Fibroblast of peridontal ligament (primary cell): ENCODE measurements around the gene RPS25.
A peak's percentile ranks its signal among the peaks of the same experiment; 100 is the strongest.
"Not testable (repeated sequence)": the region's sequence is repeated elsewhere in the genome, so short reads cannot be mapped to it uniquely, and the experiment has no call there.

Experiments
- DNase-seq: peaks from one replicate; pipeline ENCODE4 v3.0.0-alpha.2; 2010; ENCODE audit errors: extremely low read depth

Gene RPS25

GRCh38 chr11:119016216-119017009 is 1.7 kb downstream of the RPS25 start:
- no peak for DNase-seq

GRCh38 chr11:119015054-119015611 is 3.0 kb downstream of the RPS25 start:
- no peak for DNase-seq

GRCh38 chr11:119014209-119014924 is 3.8 kb downstream of the RPS25 start:
- DNase-seq = no peak

- no peak for DNase-seq
Observed at GRCh38 chr11:119012629-119013170, 5.4 kb downstream of the RPS25 start.

- DNase-seq = no peak
Observed at GRCh38 chr11:119011476-119012053, 6.6 kb downstream of the RPS25 start.

- DNase-seq = no peak
Observed at GRCh38 chr11:119006656-119007055, 11.5 kb downstream of the RPS25 start.

- DNase-seq = no peak
Observed at GRCh38 chr11:119000906-119001305, 17.2 kb downstream of the RPS25 start.

- DNase-seq = peak; percentile 45
Observed at GRCh38 chr11:118998822-118999221, 19.3 kb downstream of the RPS25 start.

GRCh38 chr11:118998388-118998717 is 19.8 kb downstream of the RPS25 start:
- no peak for DNase-seq

GRCh38 chr11:118997627-118998387 is 20.3 kb downstream of the RPS25 start, which contains the start of gene CENATAC:
CENATAC (plus strand) TSS chr11:118998138; CDS start chr11:118998198, 60 bp downstream.
- DNase-seq = peak; percentile 81

GRCh38 chr11:118996926-118997626 is 21.1 kb downstream of the RPS25 start:
- peak; percentile 45 for DNase-seq

- not testable (repeated sequence) for DNase-seq
Observed at GRCh38 chr11:118991486-118992038, 26.6 kb downstream of the RPS25 start.

- no peak for DNase-seq
Observed at GRCh38 chr11:118988280-118988679, 29.9 kb downstream of the RPS25 start.

GRCh38 chr11:118984825-118985224 is 33.3 kb downstream of the RPS25 start:
- DNase-seq = no peak

GRCh38 chr11:118984337-118984736 is 33.8 kb downstream of the RPS25 start:
- not testable (repeated sequence) for DNase-seq

GRCh38 chr11:118980191-118980881 is 37.8 kb downstream of the RPS25 start:
- no peak for DNase-seq

GRCh38 chr11:118979434-118979833 is 38.7 kb downstream of the RPS25 start:
- DNase-seq = no peak

GRCh38 chr11:118975771-118976709 is 42.1 kb downstream of the RPS25 start:
- peak; percentile 23 for DNase-seq

- no peak for DNase-seq
Observed at GRCh38 chr11:118973985-118974384, 44.2 kb downstream of the RPS25 start.
